Chondrocyte (in vitro differentiated cells): ENCODE measurements around the gene DIP2C. TPM values are rescaled to one million over a fixed set of nuclear protein-coding genes. Genes with fewer than 3 reads are reported as not detected.

ENCODE experiments used
- DNase-seq: peaks from one replicate; pipeline ENCODE4 v3.0.0; 2021; ENCODE audit warnings: mixed read lengths, low spot score
- H3K27ac Mint-ChIP-seq: one replicate; pipeline ENCODE4 v1.8.0; 2021; ENCODE audit warnings: mild to moderate bottlenecking, moderate library complexity, mixed read lengths; ENCODE audit not compliant: unreplicated experiment
- H3K27me3 Mint-ChIP-seq: 2 replicates; pipeline ENCODE4 v1.8.0; 2021; ENCODE audit warnings: low read depth, mixed read lengths
- H3K36me3 Mint-ChIP-seq: 2 replicates; pipeline ENCODE4 v1.8.0; 2021; ENCODE audit warnings: low read depth, mixed read lengths
- H3K4me1 Mint-ChIP-seq: 2 replicates; pipeline ENCODE4 v1.8.0; 2021; ENCODE audit warnings: low read depth, mild to moderate bottlenecking, mixed read lengths
- H3K4me3 Mint-ChIP-seq: one replicate; pipeline ENCODE4 v1.8.0; 2021; ENCODE audit warnings: mild to moderate bottlenecking, moderate library complexity, mixed read lengths; ENCODE audit not compliant: unreplicated experiment
- H3K9me3 Mint-ChIP-seq: 2 replicates; pipeline ENCODE4 v1.8.0; 2021; ENCODE audit warnings: low read depth, mixed read lengths
- total RNA-seq: library from RNA; stranded (reverse); gene quantifications from 3 replicates; pipeline ENCODE4 v1.2.1, GENCODE V29; 2021
- TF ChIP-seq, protein P1 (sequence below): fragments of 200-600 bp; sonication (generic); IDR thresholded peaks from 2 replicates; pipeline ENCODE4 v1.5.0; 2021; ENCODE audit warnings: antibody characterized with exemption, mild to moderate bottlenecking, moderate library complexity

The DIP2C gene
- total RNA-seq, 1 donor from 2014 or later = 47.9 TPM

DNA sequence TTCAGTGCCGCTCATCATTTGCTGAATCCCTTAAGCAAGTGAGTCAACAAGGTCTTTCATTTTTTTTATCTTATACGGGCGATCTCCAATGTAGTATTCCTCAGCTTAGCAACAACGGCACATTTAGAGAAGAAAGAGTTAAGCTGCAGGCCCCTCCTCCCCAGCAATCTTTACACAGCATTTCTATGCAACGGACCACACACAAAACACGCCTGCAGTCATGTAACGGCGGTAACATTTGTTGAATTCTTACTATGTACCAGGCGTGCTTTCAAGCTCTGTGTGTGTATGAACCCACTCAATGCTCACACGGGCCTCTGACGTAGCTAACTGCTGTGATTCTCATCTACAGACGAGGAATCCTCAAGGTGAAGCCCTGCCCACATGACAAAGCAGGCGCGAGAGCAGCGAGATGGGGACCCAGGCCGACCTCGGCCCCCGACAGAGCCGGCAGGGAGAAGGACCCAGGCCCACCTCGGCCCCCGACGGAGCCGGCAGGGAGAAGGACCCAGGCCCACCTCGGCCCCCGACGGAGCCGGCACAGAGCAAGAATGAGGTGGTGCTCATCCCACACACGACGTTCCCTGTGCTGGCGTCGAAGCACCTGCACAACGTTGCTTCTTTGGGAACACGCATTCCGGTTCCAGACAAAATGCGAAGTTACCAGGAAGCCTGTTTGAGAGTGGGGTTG lies 313.5 kb downstream of the DIP2C start:
- peaks cover 23% of the 10 kb centered on the region for H3K36me3 Mint-ChIP-seq
- no peak overlapping the region for H3K27ac Mint-ChIP-seq
- H3K4me1 Mint-ChIP-seq = peaks cover 68% of the 10 kb centered on the region
- TF ChIP-seq, protein P1, sequence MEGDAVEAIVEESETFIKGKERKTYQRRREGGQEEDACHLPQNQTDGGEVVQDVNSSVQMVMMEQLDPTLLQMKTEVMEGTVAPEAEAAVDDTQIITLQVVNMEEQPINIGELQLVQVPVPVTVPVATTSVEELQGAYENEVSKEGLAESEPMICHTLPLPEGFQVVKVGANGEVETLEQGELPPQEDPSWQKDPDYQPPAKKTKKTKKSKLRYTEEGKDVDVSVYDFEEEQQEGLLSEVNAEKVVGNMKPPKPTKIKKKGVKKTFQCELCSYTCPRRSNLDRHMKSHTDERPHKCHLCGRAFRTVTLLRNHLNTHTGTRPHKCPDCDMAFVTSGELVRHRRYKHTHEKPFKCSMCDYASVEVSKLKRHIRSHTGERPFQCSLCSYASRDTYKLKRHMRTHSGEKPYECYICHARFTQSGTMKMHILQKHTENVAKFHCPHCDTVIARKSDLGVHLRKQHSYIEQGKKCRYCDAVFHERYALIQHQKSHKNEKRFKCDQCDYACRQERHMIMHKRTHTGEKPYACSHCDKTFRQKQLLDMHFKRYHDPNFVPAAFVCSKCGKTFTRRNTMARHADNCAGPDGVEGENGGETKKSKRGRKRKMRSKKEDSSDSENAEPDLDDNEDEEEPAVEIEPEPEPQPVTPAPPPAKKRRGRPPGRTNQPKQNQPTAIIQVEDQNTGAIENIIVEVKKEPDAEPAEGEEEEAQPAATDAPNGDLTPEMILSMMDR = no peak
- peaks cover 8% of the 10 kb centered on the region for H3K9me3 Mint-ChIP-seq
- no peak overlapping the region for H3K4me3 Mint-ChIP-seq
- no peaks in the 10 kb centered on the region for H3K27me3 Mint-ChIP-seq
- DNase-seq = no peak

DNA sequence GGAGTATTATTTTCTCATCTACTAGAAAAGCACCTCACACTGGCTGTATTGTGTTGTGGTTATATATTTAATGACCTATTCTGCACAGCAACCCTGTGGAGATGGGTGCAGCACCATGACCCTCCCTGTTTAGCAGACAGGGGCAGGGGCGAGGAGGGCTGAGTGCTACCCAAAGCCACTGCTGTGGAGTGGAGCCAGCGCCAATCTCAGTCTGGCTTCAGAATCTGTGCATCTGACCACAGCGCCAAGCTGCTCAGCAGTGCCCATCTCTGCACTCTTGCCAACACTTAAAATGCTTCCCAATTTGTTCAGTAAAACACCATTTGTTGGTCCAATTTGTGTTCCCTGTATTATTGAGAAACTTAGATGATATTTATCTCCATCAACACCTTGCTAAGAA lies 315.1 kb downstream of the DIP2C start:
- peak; percentile 74 for DNase-seq
- TF ChIP-seq, protein P1 = no peak
- H3K4me1 Mint-ChIP-seq = peaks cover 73% of the 10 kb centered on the region
- peak overlapping the region; percentile 94 for H3K27ac Mint-ChIP-seq
- H3K36me3 Mint-ChIP-seq = peaks cover 14% of the 10 kb centered on the region
- peaks cover 8% of the 10 kb centered on the region for H3K9me3 Mint-ChIP-seq
- H3K27me3 Mint-ChIP-seq = no peaks in the 10 kb centered on the region
- no peak overlapping the region for H3K4me3 Mint-ChIP-seq

DNA sequence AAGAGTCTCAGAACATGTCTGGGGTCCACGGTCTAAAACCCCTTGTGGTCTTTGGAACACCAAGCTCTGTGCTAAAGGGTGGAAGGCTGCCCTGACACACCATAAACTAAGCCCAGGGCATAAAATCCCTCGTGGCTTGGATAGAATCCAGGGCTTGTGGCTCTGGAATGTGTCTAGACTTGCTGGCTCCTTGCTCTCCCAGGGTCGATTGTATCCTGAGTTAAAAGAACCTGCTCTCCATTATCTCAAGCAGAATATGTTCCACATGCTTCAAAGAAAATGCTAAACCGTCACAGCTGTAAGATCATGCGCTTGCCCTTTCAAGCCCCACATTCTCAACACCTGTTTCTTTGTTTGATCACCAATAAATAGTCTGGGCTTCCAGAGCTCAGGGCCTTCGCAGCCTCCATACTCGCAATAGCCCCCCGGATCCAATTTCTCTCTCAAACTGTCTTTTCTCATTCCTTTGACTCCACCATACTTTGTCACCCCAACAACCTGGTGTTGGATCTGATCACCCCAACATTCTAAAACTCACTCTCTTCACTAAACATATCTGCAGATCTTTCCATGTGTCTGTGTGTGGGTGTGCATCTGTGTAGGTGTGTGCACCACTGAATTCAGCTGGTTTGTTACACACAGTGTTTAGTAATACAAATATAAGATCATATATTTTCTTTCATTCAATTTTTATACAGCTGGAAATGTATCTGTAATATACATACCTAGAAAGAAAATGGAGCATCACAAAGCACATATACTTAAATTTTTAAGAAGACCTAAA lies 315.8 kb downstream of the DIP2C start:
- Mint-ChIP-seq H3K27ac (peak overlapping the region; percentile 94), H3K27me3 (no peaks in the 10 kb centered on the region), H3K4me3 (peak overlapping the region; percentile 1), H3K36me3 (peaks cover 12% of the 10 kb centered on the region), H3K9me3 (peaks cover 8% of the 10 kb centered on the region), H3K4me1 (peaks cover 79% of the 10 kb centered on the region)
- TF ChIP-seq, protein P1 = no peak
- peak; percentile 49 for DNase-seq

DNA sequence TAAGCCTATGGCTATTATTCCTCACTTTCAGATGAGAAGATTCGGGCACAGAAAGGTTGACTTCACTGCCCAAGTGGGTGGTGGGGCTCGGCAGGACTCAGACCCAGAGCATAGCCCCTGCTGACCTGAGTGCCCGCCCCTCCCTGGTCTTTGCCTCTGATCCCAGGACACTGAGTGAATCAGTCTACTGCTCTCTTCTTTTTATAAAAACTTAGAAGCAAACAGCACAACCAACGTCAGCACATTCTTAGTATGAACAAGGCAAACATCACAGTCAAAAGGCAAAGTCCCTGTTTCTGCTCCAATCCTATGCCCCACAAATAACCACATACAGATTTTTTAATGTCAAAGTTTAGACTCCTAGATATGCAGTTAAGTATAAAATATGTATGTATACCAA lies 316.5 kb downstream of the DIP2C start:
- H3K36me3 Mint-ChIP-seq = peaks cover 12% of the 10 kb centered on the region
- peaks cover 85% of the 10 kb centered on the region for H3K4me1 Mint-ChIP-seq
- H3K27me3 Mint-ChIP-seq = no peaks in the 10 kb centered on the region
- H3K4me3 Mint-ChIP-seq = peak overlapping the region; percentile 51
- peaks cover 8% of the 10 kb centered on the region for H3K9me3 Mint-ChIP-seq
- TF ChIP-seq, protein P1 = no peak
- DNase-seq = peak; percentile 77
- peak overlapping the region; percentile 94 for H3K27ac Mint-ChIP-seq

DNA sequence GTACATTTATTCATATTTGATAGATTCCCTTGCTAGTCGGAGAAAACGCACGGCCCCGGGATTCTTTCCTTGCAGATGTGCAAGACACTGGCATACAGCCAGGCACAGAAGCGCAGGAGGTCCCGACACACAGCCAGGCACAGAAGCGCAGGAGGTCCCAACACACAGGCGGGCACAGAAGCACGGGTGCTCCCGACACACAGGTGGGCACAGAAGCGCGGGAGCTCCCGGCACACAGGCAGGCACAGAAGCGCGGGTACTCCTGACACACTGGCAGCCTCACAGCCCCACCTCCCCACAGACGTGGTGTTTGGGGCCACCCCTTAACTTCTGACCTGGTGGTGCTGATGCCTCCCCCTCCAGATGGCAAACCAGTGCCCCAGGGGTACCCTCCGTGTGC lies 316.9 kb downstream of the DIP2C start:
- peaks cover 86% of the 10 kb centered on the region for H3K4me1 Mint-ChIP-seq
- H3K36me3 Mint-ChIP-seq = peaks cover 12% of the 10 kb centered on the region
- peak; percentile 85 for DNase-seq
- H3K4me3 Mint-ChIP-seq = peak overlapping the region; percentile 51
- H3K9me3 Mint-ChIP-seq = peaks cover 8% of the 10 kb centered on the region
- H3K27me3 Mint-ChIP-seq = no peaks in the 10 kb centered on the region
- TF ChIP-seq, protein P1 = no peak
- peak overlapping the region; percentile 94 for H3K27ac Mint-ChIP-seq
